T-helper 1 cell treated with Interleukin-12 subunit alpha and Interleukin-12 subunit beta and Interleukin-4 antibody, amounts not matched to agents 30 μg/mL and 1 μg/mL, for 36 hours (primary cell): ENCODE results near the gene TGFB2.
"Not testable (repeated sequence)": the region's sequence is repeated elsewhere in the genome, so short reads cannot be mapped to it uniquely, and the experiment has no call there.

Experiments used
- H3K27ac Mint-ChIP-seq: one replicate; pipeline ENCODE4 v1.8.0; 2021; ENCODE audit warnings: mild to moderate bottlenecking, mixed read lengths
- H3K27me3 Mint-ChIP-seq: one replicate; pipeline ENCODE4 v1.8.0; 2021; ENCODE audit warnings: low read depth, mixed read lengths
- H3K36me3 Mint-ChIP-seq: one replicate; pipeline ENCODE4 v1.8.0; 2021; ENCODE audit warnings: low read depth, mixed read lengths
- H3K4me1 Mint-ChIP-seq: one replicate; pipeline ENCODE4 v1.8.0; 2021; ENCODE audit warnings: low read depth, mixed read lengths
- H3K4me3 Mint-ChIP-seq: one replicate; pipeline ENCODE4 v1.8.0; 2021; ENCODE audit warnings: mild to moderate bottlenecking, moderate library complexity, mixed read lengths
- H3K9me3 Mint-ChIP-seq: one replicate; pipeline ENCODE4 v1.8.0; 2021; ENCODE audit warnings: mixed read lengths

The TGFB2 gene

GRCh38 chr1:218317061-218317460, 28.1 kb upstream of the TGFB2 start:
- Mint-ChIP-seq H3K36me3 (no peaks in the 10 kb centered on the region), H3K4me1 (no peaks in the 10 kb centered on the region), H3K27ac (no peak overlapping the region), H3K4me3 (no peak overlapping the region), H3K27me3 (no peaks in the 10 kb centered on the region), H3K9me3 (no peaks in the 10 kb centered on the region)

- H3K4me3 Mint-ChIP-seq, H3K36me3 Mint-ChIP-seq, H3K27ac Mint-ChIP-seq, H3K9me3 Mint-ChIP-seq, H3K27me3 Mint-ChIP-seq, H3K4me1 Mint-ChIP-seq: not testable (repeated sequence)
Measured at GRCh38 chr1:218320182-218320581, 25.0 kb upstream of the TGFB2 start.

- no peaks in the 10 kb centered on the region for H3K27me3 Mint-ChIP-seq
- H3K36me3 Mint-ChIP-seq = peaks cover 2% of the 10 kb centered on the region
- no peak overlapping the region for H3K27ac Mint-ChIP-seq
- no peak overlapping the region for H3K4me3 Mint-ChIP-seq
- no peaks in the 10 kb centered on the region for H3K4me1 Mint-ChIP-seq
- H3K9me3 Mint-ChIP-seq = no peaks in the 10 kb centered on the region
Measured at GRCh38 chr1:218322762-218323161, 22.4 kb upstream of the TGFB2 start.

- no peaks in the 10 kb centered on the region for H3K27me3 Mint-ChIP-seq
- peaks cover 2% of the 10 kb centered on the region for H3K36me3 Mint-ChIP-seq
- H3K4me1 Mint-ChIP-seq = no peaks in the 10 kb centered on the region
- no peak overlapping the region for H3K27ac Mint-ChIP-seq
- no peaks in the 10 kb centered on the region for H3K9me3 Mint-ChIP-seq
- H3K4me3 Mint-ChIP-seq = no peak overlapping the region
Measured at GRCh38 chr1:218323568-218324225, 21.4 kb upstream of the TGFB2 start.

GRCh38 chr1:218324226-218324580, 20.9 kb upstream of the TGFB2 start:
- H3K36me3 Mint-ChIP-seq = peaks cover 2% of the 10 kb centered on the region
- H3K27ac Mint-ChIP-seq = no peak overlapping the region

GRCh38 chr1:218328769-218329168, 16.4 kb upstream of the TGFB2 start:
- Mint-ChIP-seq H3K36me3 (no peaks in the 10 kb centered on the region), H3K9me3 (no peaks in the 10 kb centered on the region), H3K27me3 (no peaks in the 10 kb centered on the region), H3K27ac (no peak overlapping the region), H3K4me3 (no peak overlapping the region), H3K4me1 (no peaks in the 10 kb centered on the region)

More at GRCh38 chr1:218324226-218324580, 20.9 kb upstream of the TGFB2 start:
- Mint-ChIP-seq H3K27me3 (no peaks in the 10 kb centered on the region), H3K9me3 (no peaks in the 10 kb centered on the region), H3K4me1 (no peaks in the 10 kb centered on the region), H3K4me3 (no peak overlapping the region)

- no peaks in the 10 kb centered on the region for H3K36me3 Mint-ChIP-seq
- H3K4me1 Mint-ChIP-seq = no peaks in the 10 kb centered on the region
- H3K27ac Mint-ChIP-seq = no peak overlapping the region
- no peak overlapping the region for H3K4me3 Mint-ChIP-seq
- no peaks in the 10 kb centered on the region for H3K27me3 Mint-ChIP-seq
- H3K9me3 Mint-ChIP-seq = no peaks in the 10 kb centered on the region
Measured at GRCh38 chr1:218330043-218330623, 15.0 kb upstream of the TGFB2 start.

- Mint-ChIP-seq H3K4me1 (no peaks in the 10 kb centered on the region), H3K4me3 (no peak overlapping the region), H3K27ac (no peak overlapping the region), H3K9me3 (no peaks in the 10 kb centered on the region), H3K27me3 (no peaks in the 10 kb centered on the region), H3K36me3 (no peaks in the 10 kb centered on the region)
Measured at GRCh38 chr1:218332416-218332815, 12.7 kb upstream of the TGFB2 start.

GRCh38 chr1:218336328-218336727, 8.8 kb upstream of the TGFB2 start:
- H3K4me1 Mint-ChIP-seq = no peaks in the 10 kb centered on the region
- H3K9me3 Mint-ChIP-seq = no peaks in the 10 kb centered on the region

GRCh38 chr1:218339267-218339831, 5.8 kb upstream of the TGFB2 start:
- no peaks in the 10 kb centered on the region for H3K36me3 Mint-ChIP-seq
- H3K9me3 Mint-ChIP-seq = no peaks in the 10 kb centered on the region
- no peak overlapping the region for H3K4me3 Mint-ChIP-seq
- peaks cover 11% of the 10 kb centered on the region for H3K27me3 Mint-ChIP-seq
- no peak overlapping the region for H3K27ac Mint-ChIP-seq
- no peaks in the 10 kb centered on the region for H3K4me1 Mint-ChIP-seq

More at GRCh38 chr1:218336328-218336727, 8.8 kb upstream of the TGFB2 start:
- no peak overlapping the region for H3K27ac Mint-ChIP-seq
- H3K27me3 Mint-ChIP-seq = peaks cover 4% of the 10 kb centered on the region
- H3K36me3 Mint-ChIP-seq = no peaks in the 10 kb centered on the region
- H3K4me3 Mint-ChIP-seq = no peak overlapping the region

- Mint-ChIP-seq H3K9me3 (no peaks in the 10 kb centered on the region), H3K27ac (no peak overlapping the region), H3K4me1 (peaks cover 3% of the 10 kb centered on the region), H3K4me3 (no peak overlapping the region), H3K27me3 (peaks cover 15% of the 10 kb centered on the region), H3K36me3 (no peaks in the 10 kb centered on the region)
Measured at GRCh38 chr1:218341325-218341724, 3.8 kb upstream of the TGFB2 start.

GRCh38 chr1:218342091-218342490, 3.0 kb upstream of the TGFB2 start:
- H3K4me3 Mint-ChIP-seq = no peak overlapping the region
- no peak overlapping the region for H3K27ac Mint-ChIP-seq
- H3K9me3 Mint-ChIP-seq = no peaks in the 10 kb centered on the region
- H3K27me3 Mint-ChIP-seq = peaks cover 23% of the 10 kb centered on the region
- peaks cover 11% of the 10 kb centered on the region for H3K4me1 Mint-ChIP-seq
- no peaks in the 10 kb centered on the region for H3K36me3 Mint-ChIP-seq

- Mint-ChIP-seq H3K4me1 (peaks cover 13% of the 10 kb centered on the region), H3K36me3 (no peaks in the 10 kb centered on the region), H3K4me3 (no peak overlapping the region), H3K27ac (no peak overlapping the region), H3K9me3 (no peaks in the 10 kb centered on the region), H3K27me3 (peaks cover 58% of the 10 kb centered on the region)
Measured at GRCh38 chr1:218345673-218346390, 696 bp downstream of the TGFB2 start.

- Mint-ChIP-seq H3K27me3 (peaks cover 58% of the 10 kb centered on the region), H3K27ac (no peak overlapping the region), H3K9me3 (no peaks in the 10 kb centered on the region), H3K4me3 (no peak overlapping the region), H3K4me1 (peaks cover 19% of the 10 kb centered on the region), H3K36me3 (no peaks in the 10 kb centered on the region)
Measured at GRCh38 chr1:218346391-218347204, 1.5 kb downstream of the TGFB2 start.
